Measurements from ENCODE around the gene DOP1A. TPM values are rescaled to one million over a fixed set of nuclear protein-coding genes. Genes with fewer than 3 reads are reported as not detected.

Gene DOP1A, protein sequence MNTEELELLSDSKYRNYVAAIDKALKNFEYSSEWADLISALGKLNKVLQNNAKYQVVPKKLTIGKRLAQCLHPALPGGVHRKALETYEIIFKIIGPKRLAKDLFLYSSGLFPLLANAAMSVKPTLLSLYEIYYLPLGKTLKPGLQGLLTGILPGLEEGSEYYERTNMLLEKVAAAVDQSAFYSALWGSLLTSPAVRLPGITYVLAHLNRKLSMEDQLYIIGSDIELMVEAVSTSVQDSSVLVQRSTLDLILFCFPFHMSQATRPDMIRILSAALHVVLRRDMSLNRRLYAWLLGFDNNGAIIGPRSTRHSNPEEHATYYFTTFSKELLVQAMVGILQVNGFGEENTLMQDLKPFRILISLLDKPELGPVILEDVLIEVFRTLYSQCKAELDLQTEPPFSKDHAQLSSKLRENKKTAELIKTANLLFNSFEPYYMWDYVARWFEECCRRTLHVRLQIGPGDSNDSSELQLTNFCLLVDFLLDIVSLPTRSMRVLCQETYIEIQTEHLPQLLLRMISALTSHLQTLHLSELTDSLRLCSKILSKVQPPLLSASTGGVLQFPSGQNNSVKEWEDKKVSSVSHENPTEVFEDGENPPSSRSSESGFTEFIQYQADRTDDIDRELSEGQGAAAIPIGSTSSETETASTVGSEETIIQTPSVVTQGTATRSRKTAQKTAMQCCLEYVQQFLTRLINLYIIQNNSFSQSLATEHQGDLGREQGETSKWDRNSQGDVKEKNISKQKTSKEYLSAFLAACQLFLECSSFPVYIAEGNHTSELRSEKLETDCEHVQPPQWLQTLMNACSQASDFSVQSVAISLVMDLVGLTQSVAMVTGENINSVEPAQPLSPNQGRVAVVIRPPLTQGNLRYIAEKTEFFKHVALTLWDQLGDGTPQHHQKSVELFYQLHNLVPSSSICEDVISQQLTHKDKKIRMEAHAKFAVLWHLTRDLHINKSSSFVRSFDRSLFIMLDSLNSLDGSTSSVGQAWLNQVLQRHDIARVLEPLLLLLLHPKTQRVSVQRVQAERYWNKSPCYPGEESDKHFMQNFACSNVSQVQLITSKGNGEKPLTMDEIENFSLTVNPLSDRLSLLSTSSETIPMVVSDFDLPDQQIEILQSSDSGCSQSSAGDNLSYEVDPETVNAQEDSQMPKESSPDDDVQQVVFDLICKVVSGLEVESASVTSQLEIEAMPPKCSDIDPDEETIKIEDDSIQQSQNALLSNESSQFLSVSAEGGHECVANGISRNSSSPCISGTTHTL (N-terminal part only)
- total RNA-seq (2016; rRNA removed; fragmentation: Illumina TruSeq; extraction: Trizol) (16.7 and 18.9 TPM in 2 replicates), polyA plus RNA-seq (2011; rRNA removed) (4.2 and 5.2 TPM in 2 replicates), polyA minus RNA-seq (2011; rRNA and poly(A)+ RNA removed; ENCODE audit: low replicate concordance) (10.2 and 12.9 TPM in 2 replicates), Bru-seq, nascent RNA (percentile 63 among the genes with signal in this experiment), BruChase-seq, experiment 1, labeled RNA remaining after a 6-hour chase (percentile 61 among the genes with signal in this experiment), BruChase-seq, experiment 2, labeled RNA remaining after a 2-hour chase (percentile 63 among the genes with signal in this experiment)
- 1.5 and 2.3 TPM in 2 replicates for total RNA-seq (2016; cell fraction: cytosol; rRNA removed; fragmentation: Illumina TruSeq; extraction: Trizol; ENCODE audit: low read depth)
- 14.9 and 22.1 TPM in 2 replicates for total RNA-seq (2016; cell fraction: insoluble cytoplasmic fraction; rRNA removed; fragmentation: Illumina TruSeq; extraction: Trizol)
- 3.9 and 4.7 TPM in 2 replicates for total RNA-seq (2016; cell fraction: membrane; rRNA removed; fragmentation: Illumina TruSeq; extraction: Trizol)
- 30.0 and 33.1 TPM in 2 replicates for total RNA-seq (2016; cell fraction: nucleus; rRNA removed; fragmentation: Illumina TruSeq; extraction: Trizol)
- 1.4 and 3.4 TPM in 2 replicates for polyA plus RNA-seq (2011; cell fraction: cytosol; rRNA removed)
- polyA plus RNA-seq (2011; cell fraction: nucleus; rRNA removed), result 7.5 and 10.8 TPM in 2 replicates
- 3.9 and 7.2 TPM in 2 replicates for polyA plus RNA-seq (2012)
- polyA plus RNA-seq (2016; cell fraction: cytosol; fragmentation: Illumina TruSeq; extraction: Trizol; ENCODE audit: low read depth), result 0.24 and 0.29 TPM in 2 replicates
- 6.5 and 6.8 TPM in 2 replicates for polyA plus RNA-seq (2016; cell fraction: insoluble cytoplasmic fraction; fragmentation: Illumina TruSeq; extraction: Trizol; ENCODE audit: low read depth)
- 0.56 and 0.57 TPM in 2 replicates for polyA plus RNA-seq (2016; cell fraction: membrane; fragmentation: Illumina TruSeq; extraction: Trizol; ENCODE audit: low read depth)
- 13.6 and 20.3 TPM in 2 replicates for polyA plus RNA-seq (2016; cell fraction: nucleus; fragmentation: Illumina TruSeq; extraction: Trizol; ENCODE audit: insufficient read depth, low read depth)
- 9.6 and 10.1 TPM in 2 replicates for polyA minus RNA-seq (2011; cell fraction: cytosol; rRNA and poly(A)+ RNA removed)
- polyA minus RNA-seq (2011; cell fraction: nucleus; rRNA and poly(A)+ RNA removed), result 33.6 and 43.5 TPM in 2 replicates
- long read RNA-seq, experiment 1, result 0 reads
- long read RNA-seq, experiment 2, partial matches to known transcripts, result 1 of 7 reads
- long read RNA-seq, experiment 2, other reads (novel, unspliced or antisense), result 6 of 7 reads

DNA sequence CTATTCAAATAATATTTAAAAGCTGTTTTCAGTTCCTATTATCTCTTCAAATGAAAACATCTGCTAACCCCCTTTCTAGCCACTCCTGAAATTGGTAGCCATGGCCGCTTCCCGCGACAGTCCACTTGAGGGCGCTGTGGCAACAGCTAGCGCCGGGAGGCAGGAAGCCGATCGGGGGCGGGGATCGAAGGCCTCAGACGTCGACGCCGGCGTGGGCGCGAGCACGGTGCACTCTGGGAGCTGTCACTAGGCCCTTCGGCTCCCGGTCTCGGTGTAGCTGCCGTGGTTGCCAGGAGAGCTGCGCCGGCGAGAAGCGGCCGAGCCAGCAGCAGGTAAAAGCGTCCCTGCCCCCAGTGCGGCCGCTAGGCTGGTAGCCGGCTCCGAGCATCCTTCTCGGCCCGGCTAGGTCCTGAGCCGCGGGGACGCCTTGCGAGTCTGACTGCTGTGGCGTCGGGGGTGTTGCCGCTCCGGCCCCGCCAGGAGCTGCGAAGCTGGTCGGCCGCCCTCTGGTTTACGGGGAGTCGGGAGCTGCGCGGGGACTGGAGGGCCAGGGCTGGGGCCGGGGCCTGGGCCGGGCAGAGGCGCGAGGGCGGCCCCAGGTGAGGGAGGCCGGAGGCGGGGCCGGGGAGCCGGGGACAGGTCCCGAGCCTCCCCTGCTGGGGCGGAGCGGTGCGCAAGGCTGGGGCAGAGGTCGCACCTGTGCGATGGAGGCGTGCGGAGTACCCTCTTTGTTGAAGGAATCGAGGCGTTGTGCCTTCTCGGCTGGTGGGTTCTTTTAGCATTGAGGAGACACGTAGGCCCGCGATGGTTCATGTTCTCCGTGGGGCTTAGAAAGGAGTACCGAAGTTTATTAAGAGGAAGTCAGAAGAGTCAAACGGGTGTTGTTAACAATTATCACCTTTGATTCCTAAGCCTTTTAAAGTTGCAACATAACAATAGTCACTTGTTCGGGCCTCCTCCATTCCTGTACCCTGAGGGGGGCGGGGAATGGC is at the start of gene DOP1A:
Gene DOP1A (plus strand): TSS at position 224 of the 992 bp plus-strand sequence. CDS start 29,307 bp downstream, outside the sequence.
- in situ Hi-C loops (cut with HindIII; ENCODE audit: extremely low pct_ligation_motif_present, low pct_unique_long_range_greater_than_20kb), result loop anchor here (5.0 to 25.0 kb wide), 4 partner anchors 150 to 820 kb away; partner anchors contain the start of genes IBTK and PRSS35
- ATAC-seq, result peak; percentile 91
- Histone ChIP-seq H3K79me2 (ENCODE audit: insufficient read depth, low read length) (peaks cover 26% of the 10 kb centered on the region), H3K9me3 (ENCODE audit: low read length) (no peaks in the 10 kb centered on the region), H3K4me2 (ENCODE audit: low read depth, low read length) (peak within 1 kb of the TSS; percentile 89), H2AFZ (ENCODE audit: low read length) (peak within 1 kb of the TSS; percentile 93), H3K9ac (ENCODE audit: insufficient read depth, low read depth, low read length) (peak within 1 kb of the TSS; percentile 80), H4K20me1 (ENCODE audit: insufficient read depth, low read length) (no peaks in the 10 kb centered on the region), H3K27ac (ENCODE audit: extremely low read length, insufficient read depth, low read length) (peak within 1 kb of the TSS; percentile 85), H3K4me1 (ENCODE audit: insufficient read depth, low read length) (peaks cover 30% of the 10 kb centered on the region), H3K36me3 (replicated peaks in 1 of 2; ENCODE audit: control insufficient read depth in 1 of 2, insufficient read depth in 2 of 2, low read length in 2 of 2) (no peaks in the 10 kb centered on the region), H3K4me3 (replicated peaks in 1 of 3; ENCODE audit: insufficient read depth in 1 of 3, low read depth in 2 of 3, low read length in 3 of 3) (peak within 1 kb of the TSS; percentile 79 to 87 (median 86)), H3K27me3 (ENCODE audit: control insufficient read depth in 1 of 2, insufficient read depth in 2 of 2, low read length in 2 of 2) (no peaks in the 10 kb centered on the region; a peak in 1 of 5 replicates)
- CTCF ChIA-PET (ENCODE audit: low intra/inter-chr PET ratio, low total read pairs), result interaction anchor here (2.0 kb wide), 1 partner anchor 147 kb away, joined by 19 read pairs; no protein-coding TSS in a partner anchor
- FAIRE-seq, result no peak
- BruUV-seq (replicated peaks), result no TSS peak
- POLR2A ChIA-PET, result interaction anchor here (1.3 to 2.2 kb wide), 5 partner anchors 10 to 820 kb away, joined by 3 to 21 read pairs (median 4); partner anchors contain the start of genes IBTK, PGM3 and RWDD2A
- intact Hi-C loops (cut with micrococcal nuclease; ENCODE audit: unreplicated experiment), result loop anchor here (1.0 to 5.0 kb wide), 4 partner anchors 126 to 820 kb away; partner anchors contain the start of genes IBTK, PGM3, PRSS35 and RWDD2A
- WGBS (ENCODE audit: low lambda C conversion rate), result under 1% methylated on average over 15 of the region's 78 CpGs
- DNase-seq (ENCODE audit: low spot score), result peak; percentile 86
